GM12878 (cell line): ENCODE data around the gene C1RL.

Experiments used
- ATF3 ChIP-seq: IDR thresholded peaks from 2 replicates; pipeline ENCODE4 v1.6.1; 2011; ENCODE audit warnings: low read depth, mild to moderate bottlenecking, low read length, moderate library complexity, borderline replicate concordance; ENCODE audit errors: extremely low read depth
- BCL11A ChIP-seq: IDR thresholded peaks from 2 replicates; pipeline ENCODE4 v1.6.1; 2011; ENCODE audit warnings: low read depth, low read length
- JUND ChIP-seq: IDR thresholded peaks from 2 replicates; pipeline ENCODE4 v1.6.1; 2012; ENCODE audit warnings: low read depth, mild to moderate bottlenecking, low read length, improper control_type of control experiment, moderate library complexity
- MYC ChIP-seq: IDR thresholded peaks from 2 replicates; pipeline ENCODE4 v1.6.1; 2011; ENCODE audit warnings: mild to moderate bottlenecking, low read length, moderate library complexity, inconsistent platforms; ENCODE audit not compliant: insufficient read depth, insufficient replicate concordance, insufficient read length, severe bottlenecking
- POLR2AphosphoS5 ChIP-seq: IDR thresholded peaks from 2 replicates; pipeline ENCODE4 v1.6.1; 2011; ENCODE audit warnings: mild to moderate bottlenecking, low read length, inconsistent platforms
- STAT1 ChIP-seq: fragments of 450-650 bp; conservative IDR thresholded peaks from 2 replicates; pipeline ENCODE4 v1.6.1; 2014; ENCODE audit warnings: antibody characterized with exemption, mild to moderate bottlenecking
- TAF1 ChIP-seq: IDR thresholded peaks from 2 replicates; pipeline ENCODE4 v1.6.1; 2011; ENCODE audit warnings: mild to moderate bottlenecking, low read depth, low read length, borderline replicate concordance
- ZNF592 ChIP-seq: fragments of 450-650 bp; IDR thresholded peaks from 2 replicates; pipeline ENCODE4 v1.6.1; 2017; ENCODE audit warnings: mild to moderate bottlenecking, moderate library complexity

GRCh38 chr12:7079826-7080125 is 29.2 kb downstream of the C1RL start:
- TF ChIP-seq MYC (no peak), JUND (no peak), BCL11A (no peak), POLR2AphosphoS5 (no peak), TAF1 (no peak), STAT1 (no peak), ATF3 (no peak), ZNF592 (no peak)
